HCT116 (cell line): ENCODE results near the gene SUCLG2. TPM values are rescaled to one million over a fixed set of nuclear protein-coding genes. Genes with fewer than 3 reads are reported as not detected.

ENCODE experiments used
- ATAC-seq: fragments of 200-7000 bp; cut with Tn5 transposase; 2 replicates; pipeline ENCODE4 v1.9.1; 2020; ENCODE audit warnings: mild to moderate bottlenecking, moderate library complexity
- BruUV-seq: library from RNA; stranded (reverse); fragments of 400-500 nt; replicated peaks from 2 replicates; lab custom pipeline; 2021; lab: Mats Ljungman, UMichigan
- CTCF ChIA-PET: fragments of 300-600 bp; sonication (Branson Sonifier 250); formaldehyde crosslinking; loops from one replicate; lab custom pipeline; 2021; ENCODE audit warnings: antibody characterized with exemption; lab: Charles Lee
- POLR2A ChIA-PET: fragments of 300-600, 350-600 bp; sonication (Branson Sonifier 250); formaldehyde crosslinking; loops from one replicate; lab custom pipeline; 2021; ENCODE audit warnings: antibody characterized with exemption; lab: Charles Lee
- RAD21 ChIA-PET, 2 experiments: fragments of 300-600 bp; sonication (Branson Sonifier 250); formaldehyde crosslinking; loops; one replicate each; lab custom pipeline; 2023; ENCODE audit warnings: low total read pairs in 2 of 2; ENCODE audit not compliant: uncharacterized antibody in 2 of 2, unreplicated experiment in 2 of 2, low non-redundant PET in 1 of 2; lab: Charles Lee
- DNase-seq: peaks from one replicate; pipeline ENCODE4 v3.0.0-alpha.2; 2010; ENCODE audit warnings: low read depth, low spot score
- H2AFZ ChIP-seq: fragments of 200-600 bp; shearing (Covaris generic), sonication (generic); 2 replicates; pipeline ENCODE4 v1.6.1; 2017; ENCODE audit warnings: low read depth, mixed run types, mixed read lengths, antibody characterized with exemption, low read length; ENCODE audit not compliant: poor library complexity, severe bottlenecking
- H3K27ac ChIP-seq: 2 replicates; pipeline ENCODE4 v1.5.1; 2012; ENCODE audit warnings: low read depth, low read length
- H3K27me3 ChIP-seq: fragments of 200-600 bp; sonication (generic); 2 replicates; pipeline ENCODE4 v1.6.1; 2016; ENCODE audit warnings: mixed run types, low read length, mixed read lengths; ENCODE audit not compliant: insufficient read depth
- H3K36me3 ChIP-seq, 2 experiments: fragments of 200-500 bp in 1 of 2; fragments of 200-600 bp in 1 of 2; sonication (Bioruptor generic) in 1 of 2; sonication (generic) in 1 of 2; 2 replicates each; pipeline versions ENCODE4 v1.5.1 to v1.6.1; 2014 to 2016; ENCODE audit warnings: low read length in 2 of 2, inconsistent platforms in 1 of 2, mixed read lengths in 1 of 2, mixed run types in 1 of 2; ENCODE audit not compliant: insufficient read depth in 2 of 2, control insufficient read depth in 1 of 2
- H3K4me1 ChIP-seq, 2 experiments: fragments of 200-600 bp in 1 of 2; sonication (generic) in 1 of 2; 2 replicates each; pipeline versions ENCODE4 v1.5.1 to v1.6.1; 2012 to 2017; ENCODE audit warnings: low read length in 2 of 2, inconsistent platforms in 1 of 2, mild to moderate bottlenecking in 1 of 2, mixed read lengths in 1 of 2, mixed run types in 1 of 2, moderate library complexity in 1 of 2; ENCODE audit not compliant: insufficient read depth in 2 of 2, control insufficient read depth in 1 of 2
- H3K4me2 ChIP-seq: fragments of 200-600 bp; sonication (generic); 2 replicates; pipeline ENCODE4 v1.6.1; 2017; ENCODE audit warnings: mixed run types, low read length, mixed read lengths
- H3K4me3 ChIP-seq, 2 experiments: fragments of 200-600 bp in 1 of 2; sonication (generic) in 1 of 2; replicated peaks in 1 of 2; 2 replicates each; pipeline ENCODE4 v1.5.1; 2011 to 2016; ENCODE audit warnings: low read length in 2 of 2, control low read depth in 1 of 2, low read depth in 1 of 2, mild to moderate bottlenecking in 1 of 2, mixed read lengths in 1 of 2, mixed run types in 1 of 2
- H3K79me2 ChIP-seq: fragments of 200-600 bp; sonication (generic); 2 replicates; pipeline ENCODE4 v1.6.1; 2017; ENCODE audit warnings: mild to moderate bottlenecking, mixed run types, low read length, moderate library complexity, mixed read lengths; ENCODE audit not compliant: insufficient read depth
- H3K9ac ChIP-seq: fragments of 200-600 bp; sonication (generic); 2 replicates; pipeline ENCODE4 v1.6.1; 2016; ENCODE audit warnings: low read length, mixed read lengths
- H3K9me2 ChIP-seq: fragments of 200-600 bp; sonication (generic), shearing (Covaris generic); 2 replicates; pipeline ENCODE4 v1.6.1; 2017; ENCODE audit warnings: mixed run types, mild to moderate bottlenecking, moderate library complexity; ENCODE audit not compliant: insufficient read depth
- H3K9me3 ChIP-seq, 2 experiments: fragments of 200-500 bp in 1 of 2; fragments of 200-600 bp in 1 of 2; sonication (Bioruptor generic) in 1 of 2; sonication (generic) in 1 of 2; 2 replicates each; pipeline ENCODE4 v1.6.1; 2014 to 2017; ENCODE audit warnings: low read length in 2 of 2, mixed read lengths in 2 of 2, inconsistent platforms in 1 of 2, low read depth in 1 of 2, mild to moderate bottlenecking in 1 of 2, mixed run types in 1 of 2, moderate library complexity in 1 of 2; ENCODE audit not compliant: control insufficient read depth in 1 of 2, insufficient read depth in 1 of 2
- H4K20me1 ChIP-seq: fragments of 200-600 bp; sonication (generic), shearing (Covaris generic); 2 replicates; pipeline ENCODE4 v1.6.1; 2017; ENCODE audit warnings: mixed run types, mild to moderate bottlenecking, moderate library complexity; ENCODE audit not compliant: insufficient read depth
- EZH2phosphoT487 ChIP-seq: fragments of 200-600 bp; IDR thresholded peaks from 2 replicates; pipeline ENCODE4 v1.6.1; 2018; ENCODE audit warnings: antibody characterized with exemption, borderline replicate concordance
- POLR2A ChIP-seq: IDR thresholded peaks from 2 replicates; pipeline ENCODE4 v1.7.0; 2011; ENCODE audit warnings: borderline replicate concordance; ENCODE audit not compliant: insufficient read depth, insufficient read length; ENCODE audit errors: extremely low read depth
- SIN3A ChIP-seq: IDR thresholded peaks from 2 replicates; pipeline ENCODE4 v1.6.1; 2012; ENCODE audit warnings: low read depth
- SP1 ChIP-seq: IDR thresholded peaks from 2 replicates; pipeline ENCODE4 v1.6.1; 2012; ENCODE audit warnings: low read depth
- TCF7L2 ChIP-seq: IDR thresholded peaks from 2 replicates; pipeline ENCODE4 v1.7.0; 2011; ENCODE audit warnings: borderline replicate concordance, inconsistent platforms; ENCODE audit not compliant: insufficient read depth, insufficient read length; ENCODE audit errors: extremely low read depth
- ZFX ChIP-seq: fragments of 450-650 bp; IDR thresholded peaks from 2 replicates; pipeline ENCODE4 v1.6.1; 2017
- intact Hi-C: fragments of 100-400 bp; cut with micrococcal nuclease; formaldehyde crosslinking; loops from 2 replicates; pipeline ENCODE4 v1.10.0; 2022
- total RNA-seq: library from RNA; stranded (reverse); gene quantifications from one replicate; pipeline ENCODE4 v1.2.1, GENCODE V29; 2021; ENCODE audit not compliant: unreplicated experiment

The SUCLG2 gene
- total RNA-seq, 1 experiment from 2014 or later, result 49.2 TPM

DNA sequence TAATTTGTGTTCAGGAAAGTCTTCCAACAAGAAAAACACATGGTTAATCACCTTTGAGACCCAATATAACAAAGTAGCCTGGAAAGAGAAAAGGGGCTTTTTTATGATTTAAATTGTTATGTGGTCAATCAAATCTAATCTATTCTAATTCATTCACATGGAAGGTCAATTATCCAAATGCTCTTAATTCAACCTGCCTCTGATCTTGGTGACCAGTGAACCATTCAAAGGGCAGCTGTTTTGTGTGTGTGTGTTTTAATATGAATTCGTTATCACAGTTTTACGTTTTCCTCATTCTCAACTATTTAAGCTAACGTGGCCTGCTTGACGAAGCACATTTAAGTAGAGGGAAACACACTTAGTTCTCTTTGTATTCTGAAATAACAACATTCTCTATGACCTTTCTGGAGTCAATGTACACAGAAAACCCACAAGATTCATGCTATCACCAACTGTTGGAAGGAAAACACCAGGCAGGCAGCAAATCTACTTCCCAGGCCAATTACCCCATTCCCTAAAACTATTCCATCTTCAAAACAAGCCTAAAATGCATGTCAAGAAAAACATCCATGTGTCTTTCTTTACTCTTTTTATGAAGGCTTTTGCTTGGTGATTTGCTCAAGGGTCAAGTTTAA, 195.4 kb downstream of the SUCLG2 start:
- Histone ChIP-seq H3K27ac (no peak overlapping the region), H3K4me1 (no peaks in the 10 kb centered on the region), H2AFZ (no peak overlapping the region), H3K4me2 (no peak overlapping the region), H3K9me3 (no peaks in the 10 kb centered on the region), H3K79me2 (no peaks in the 10 kb centered on the region), H3K9ac (no peak overlapping the region), H3K4me3 (no peak overlapping the region), H4K20me1 (no peaks in the 10 kb centered on the region), H3K27me3 (no peaks in the 10 kb centered on the region), H3K36me3 (no peaks in the 10 kb centered on the region), H3K9me2 (no peaks in the 10 kb centered on the region)
- CTCF ChIA-PET, result no interaction called here
- POLR2A ChIA-PET, result no interaction called here
- ATAC-seq (no peak), DNase-seq (no peak)
- no peak for TF ChIP-seq SIN3A
- no peak for TF ChIP-seq SP1
- no TSS peak for BruUV-seq
- intact Hi-C loops, result no loop called here
- RAD21 ChIA-PET, result no interaction called here

- H3K9me2 ChIP-seq, result no peaks in the 10 kb centered on the region
- no peak for DNase-seq
- no peak overlapping the region for H2AFZ ChIP-seq
- POLR2A ChIA-PET, result no interaction called here
- ATAC-seq, result no peak
- TF ChIP-seq ZFX (no peak), POLR2A (no peak), TCF7L2 (no peak), EZH2phosphoT487 (no peak)
- TF ChIP-seq, all 23 proteins: peak for 0
- no peaks in the 10 kb centered on the region for H3K36me3 ChIP-seq
- H3K9ac ChIP-seq, result no peak overlapping the region
- BruUV-seq, result no TSS peak
- ChIA-PET RAD21 (no interaction called here), CTCF (no interaction called here)
- H3K79me2 ChIP-seq, result no peaks in the 10 kb centered on the region
- H3K27ac ChIP-seq, result no peak overlapping the region
- no peak overlapping the region for H3K4me3 ChIP-seq
- no peaks in the 10 kb centered on the region for H3K27me3 ChIP-seq
- intact Hi-C loops, result no loop called here
- no peaks in the 10 kb centered on the region for H4K20me1 ChIP-seq
- H3K9me3 ChIP-seq, result no peaks in the 10 kb centered on the region
- H3K4me1 ChIP-seq, result no peaks in the 10 kb centered on the region
- H3K4me2 ChIP-seq, result no peak overlapping the region
Measured at GRCh38 chr3:67458408-67458807, 196.0 kb downstream of the SUCLG2 start.
